ENCODE measurements around the gene ANP32B. TPM values are rescaled to one million over a fixed set of nuclear protein-coding genes. Genes with fewer than 3 reads are reported as not detected.

Gene ANP32B
- total RNA-seq, 1 donor from 2014 or later = 90.5 TPM

- DNase-seq (ENCODE audit: low spot score) = no peak
Measured at GRCh38 chr9:98024702-98025101, 41.6 kb downstream of the ANP32B start.

GRCh38 chr9:98031169-98031568 lies 48.0 kb downstream of the ANP32B start:
- no peak for DNase-seq (ENCODE audit: low spot score)

GRCh38 chr9:98031935-98032334 lies 48.8 kb downstream of the ANP32B start:
- DNase-seq (ENCODE audit: low spot score) = no peak

- peak; percentile 86 for DNase-seq (ENCODE audit: low spot score)
Measured at GRCh38 chr9:98034593-98035546, 51.7 kb downstream of the ANP32B start.

- DNase-seq (ENCODE audit: low spot score) = peak; percentile 26
Measured at GRCh38 chr9:98037357-98037756, 54.2 kb downstream of the ANP32B start.

- no peak for DNase-seq (ENCODE audit: low spot score)
Measured at GRCh38 chr9:98038958-98039357, 55.8 kb downstream of the ANP32B start.

GRCh38 chr9:98039607-98040017 lies 56.5 kb downstream of the ANP32B start:
- peak; percentile 68 for DNase-seq (ENCODE audit: low spot score)

GRCh38 chr9:98040212-98040611 lies 57.1 kb downstream of the ANP32B start:
- no peak for DNase-seq (ENCODE audit: low spot score)

GRCh38 chr9:98043915-98044314 lies 60.8 kb downstream of the ANP32B start:
- DNase-seq (ENCODE audit: low spot score) = no peak

- DNase-seq (ENCODE audit: low spot score) = no peak
Measured at GRCh38 chr9:98045234-98046179, 62.4 kb downstream of the ANP32B start.

GRCh38 chr9:98046180-98046543 lies 63.0 kb downstream of the ANP32B start:
- DNase-seq (ENCODE audit: low spot score) = no peak

- DNase-seq (ENCODE audit: low spot score) = no peak
Measured at GRCh38 chr9:98047002-98047401, 63.9 kb downstream of the ANP32B start.

GRCh38 chr9:98049288-98050072 lies 66.3 kb downstream of the ANP32B start:
- DNase-seq (ENCODE audit: low spot score) = no peak

GRCh38 chr9:98050351-98050750 lies 67.2 kb downstream of the ANP32B start:
- DNase-seq (ENCODE audit: low spot score) = no peak

- DNase-seq (ENCODE audit: low spot score) = no peak
Measured at GRCh38 chr9:98054376-98054951, 71.3 kb downstream of the ANP32B start.

GRCh38 chr9:98056269-98057137 lies 73.4 kb downstream of the ANP32B start, which contains the start of gene NANS:
Gene NANS (plus strand): TSS chr9:98056732. CDS start chr9:98056809, 77 bp downstream.
- peak; percentile 93 for DNase-seq (ENCODE audit: low spot score)

GRCh38 chr9:98057138-98057799 lies 74.1 kb downstream of the ANP32B start:
- DNase-seq (ENCODE audit: low spot score) = no peak

- no peak for DNase-seq (ENCODE audit: low spot score)
Measured at GRCh38 chr9:98062161-98062560, 79.0 kb downstream of the ANP32B start.

GRCh38 chr9:98064623-98065392 lies 81.7 kb downstream of the ANP32B start:
- DNase-seq (ENCODE audit: low spot score) = no peak
